Measurements from ENCODE around the gene SMARCA5.
A peak's percentile ranks its signal among the peaks of the same experiment; 100 is the strongest.

SMARCA5 gene

GRCh38 chr4:143531788-143532491 is 18.4 kb downstream of the SMARCA5 start:
- no peak for FAIRE-seq
- DNase-seq (ENCODE audit: insufficient read length, low spot score), result no peak

- DNase-seq (ENCODE audit: insufficient read length, low spot score) (no peak), FAIRE-seq (no peak)
Observed at GRCh38 chr4:143538979-143539669, 25.6 kb downstream of the SMARCA5 start.

- no peak for DNase-seq (ENCODE audit: insufficient read length, low spot score)
- FAIRE-seq, result no peak
Observed at GRCh38 chr4:143539670-143540023, 26.1 kb downstream of the SMARCA5 start.

GRCh38 chr4:143549928-143550327 is 36.4 kb downstream of the SMARCA5 start:
- FAIRE-seq (no peak), DNase-seq (ENCODE audit: insufficient read length, low spot score) (no peak)

- FAIRE-seq, result no peak
- DNase-seq (ENCODE audit: insufficient read length, low spot score), result no peak
Observed at GRCh38 chr4:143554728-143555597, 41.5 kb downstream of the SMARCA5 start.

- DNase-seq (ENCODE audit: insufficient read length, low spot score), result no peak
- no peak for FAIRE-seq
Observed at GRCh38 chr4:143555676-143556075, 42.2 kb downstream of the SMARCA5 start.

- DNase-seq (ENCODE audit: insufficient read length, low spot score) (no peak), FAIRE-seq (no peak)
Observed at GRCh38 chr4:143558286-143558685, 44.8 kb downstream of the SMARCA5 start.

- DNase-seq (ENCODE audit: insufficient read length, low spot score), result peak; percentile 56
- peak; percentile 80 for FAIRE-seq
Observed at GRCh38 chr4:143558823-143559756, 45.6 kb downstream of the SMARCA5 start.

- FAIRE-seq (no peak), DNase-seq (ENCODE audit: insufficient read length, low spot score) (peak; percentile 5)
Observed at GRCh38 chr4:143559757-143560147, 46.2 kb downstream of the SMARCA5 start.

GRCh38 chr4:143564472-143564871 is 51.0 kb downstream of the SMARCA5 start:
- FAIRE-seq (no peak), DNase-seq (ENCODE audit: insufficient read length, low spot score) (no peak)

GRCh38 chr4:143575331-143575730 is 61.8 kb downstream of the SMARCA5 start:
- no peak for FAIRE-seq
- no peak for DNase-seq (ENCODE audit: insufficient read length, low spot score)

- no peak for DNase-seq (ENCODE audit: insufficient read length, low spot score)
- FAIRE-seq, result no peak
Observed at GRCh38 chr4:143581331-143581946, 67.9 kb downstream of the SMARCA5 start.

- no peak for DNase-seq (ENCODE audit: insufficient read length, low spot score)
- FAIRE-seq, result no peak
Observed at GRCh38 chr4:143585548-143585947, 72.0 kb downstream of the SMARCA5 start.

GRCh38 chr4:143586080-143586479 is 72.6 kb downstream of the SMARCA5 start:
- DNase-seq (ENCODE audit: insufficient read length, low spot score) (no peak), FAIRE-seq (no peak)

- DNase-seq (ENCODE audit: insufficient read length, low spot score) (no peak), FAIRE-seq (no peak)
Observed at GRCh38 chr4:143587703-143588102, 74.2 kb downstream of the SMARCA5 start.

- FAIRE-seq (no peak), DNase-seq (ENCODE audit: insufficient read length, low spot score) (no peak)
Observed at GRCh38 chr4:143597276-143597675, 83.8 kb downstream of the SMARCA5 start.

GRCh38 chr4:143598816-143599215 is 85.3 kb downstream of the SMARCA5 start:
- FAIRE-seq, result no peak
- no peak for DNase-seq (ENCODE audit: insufficient read length, low spot score)

- no peak for DNase-seq (ENCODE audit: insufficient read length, low spot score)
- FAIRE-seq, result no peak
Observed at GRCh38 chr4:143599827-143600226, 86.3 kb downstream of the SMARCA5 start.

GRCh38 chr4:143606480-143606879 is 93.0 kb downstream of the SMARCA5 start:
- no peak for DNase-seq (ENCODE audit: insufficient read length, low spot score)
- no peak for FAIRE-seq

All from GM19239 (cell line).